Hematopoietic multipotent progenitor cell treated with erythropoietin and hydrocortisone succinate and interleukin-3 and kit ligand, for 4 days (in vitro differentiated cells): ENCODE data around the gene CBLN3.
A peak's percentile ranks its signal among the peaks of the same experiment; 100 is the strongest.

Source experiments
- DNase-seq: peaks from one replicate; pipeline ENCODE4 v3.0.0-alpha.2; 2015

Gene CBLN3

GRCh38 chr14:24438223-24439097 lies 9.0 kb upstream of the CBLN3 start:
- no peak for DNase-seq

GRCh38 chr14:24437736-24438067 lies 8.2 kb upstream of the CBLN3 start:
- no peak for DNase-seq

GRCh38 chr14:24437020-24437735 lies 7.7 kb upstream of the CBLN3 start:
- peak; percentile 60 for DNase-seq

- DNase-seq: peak; percentile 88
Observed at GRCh38 chr14:24436355-24437019, 7.0 kb upstream of the CBLN3 start.

GRCh38 chr14:24435998-24436354 lies 6.5 kb upstream of the CBLN3 start:
- DNase-seq: no peak

- DNase-seq: no peak
Observed at GRCh38 chr14:24435192-24435810, 5.8 kb upstream of the CBLN3 start.

GRCh38 chr14:24434676-24435075 lies 5.2 kb upstream of the CBLN3 start:
- DNase-seq: no peak

GRCh38 chr14:24434036-24434435 lies 4.6 kb upstream of the CBLN3 start:
- peak; percentile 37 for DNase-seq

- no peak for DNase-seq
Observed at GRCh38 chr14:24432259-24433131, 3.0 kb upstream of the CBLN3 start.

- DNase-seq: peak; percentile 98
Observed at GRCh38 chr14:24431569-24432258, 2.2 kb upstream of the CBLN3 start.

GRCh38 chr14:24430682-24431568 lies 1.5 kb upstream of the CBLN3 start:
- DNase-seq: peak; percentile 59

GRCh38 chr14:24430143-24430681 lies 744 bp upstream of the CBLN3 start:
- peak; percentile 82 for DNase-seq

GRCh38 chr14:24428628-24429394 lies 657 bp downstream of the CBLN3 start:
- DNase-seq: no peak

- no peak for DNase-seq
Observed at GRCh38 chr14:24427537-24428508, 1.6 kb downstream of the CBLN3 start.

GRCh38 chr14:24426912-24427536 lies 2.4 kb downstream of the CBLN3 start:
- peak; percentile 33 for DNase-seq

- no peak for DNase-seq
Observed at GRCh38 chr14:24426150-24426911, 3.1 kb downstream of the CBLN3 start.

GRCh38 chr14:24425704-24426103 lies 3.8 kb downstream of the CBLN3 start:
- DNase-seq: peak; percentile 92
